ENCODE data around the gene TULP3. TPM values are rescaled to one million over a fixed set of nuclear protein-coding genes. Genes with fewer than 3 reads are reported as not detected.
A peak's percentile ranks its signal among the peaks of the same experiment; 100 is the strongest.

The TULP3 gene
- total and polyA plus RNA-seq, 4 donors, result 10.5 to 35.0 (median 24.5) TPM

GRCh38 chr12:2900642-2901041 lies 10.0 kb downstream of the TULP3 start:
- WGBS, 2 donors, result 91 to 93% methylated on average over 8 of the region's 8 CpGs
- intact Hi-C loops (cut with DNase I), result no loop called here
- no peaks in the 10 kb centered on the region for H3K9me3 ChIP-seq (ENCODE audit: control insufficient read depth, low read length)
- DNase-seq (no peak), ATAC-seq (ENCODE audit: low FRiP score) (no peak)
- H3K27ac ChIP-seq (ENCODE audit: low read depth in 1 of 2, low read length in 2 of 2), result no peak overlapping the region
- H3K36me3 ChIP-seq (ENCODE audit: control insufficient read depth in 1 of 2, insufficient read depth in 2 of 2, low read length in 1 of 2), result no peaks in the 10 kb centered on the region
- no peak overlapping the region for H3K4me3 ChIP-seq (ENCODE audit: low read length in 2 of 2)
- no peaks in the 10 kb centered on the region for H3K4me1 ChIP-seq (ENCODE audit: control insufficient read depth in 1 of 2, insufficient read depth in 2 of 2, low read length in 2 of 2)
- H3K27me3 ChIP-seq (ENCODE audit: control insufficient read depth in 1 of 2, insufficient read depth in 2 of 2, low read length in 1 of 2), result no peaks in the 10 kb centered on the region

GRCh38 chr12:2902272-2902880 lies 11.7 kb downstream of the TULP3 start:
- intact Hi-C loops (cut with DNase I), result no loop called here
- DNase-seq, result no peak
- peak; percentile 57 for ATAC-seq (ENCODE audit: low FRiP score)
- no peaks in the 10 kb centered on the region for H3K36me3 ChIP-seq (ENCODE audit: control insufficient read depth in 1 of 2, insufficient read depth in 2 of 2, low read length in 1 of 2)
- no peak overlapping the region for H3K27ac ChIP-seq (ENCODE audit: low read depth in 1 of 2, low read length in 2 of 2)
- 27 to 30% methylated on average over 4 of the region's 4 CpGs for WGBS, 2 donors
- H3K4me1 ChIP-seq (ENCODE audit: control insufficient read depth in 1 of 2, insufficient read depth in 2 of 2, low read length in 2 of 2), result no peaks in the 10 kb centered on the region
- no peaks in the 10 kb centered on the region for H3K9me3 ChIP-seq (ENCODE audit: control insufficient read depth, low read length)
- H3K27me3 ChIP-seq (ENCODE audit: control insufficient read depth in 1 of 2, insufficient read depth in 2 of 2, low read length in 1 of 2), result no peaks in the 10 kb centered on the region
- no peak overlapping the region for H3K4me3 ChIP-seq (ENCODE audit: low read length in 2 of 2)

- intact Hi-C loops (cut with DNase I), result no loop called here
- Histone ChIP-seq H3K27me3 (ENCODE audit: control insufficient read depth in 1 of 2, insufficient read depth in 2 of 2, low read length in 1 of 2) (no peaks in the 10 kb centered on the region), H3K27ac (ENCODE audit: low read depth in 1 of 2, low read length in 2 of 2) (no peak overlapping the region), H3K9me3 (ENCODE audit: control insufficient read depth, low read length) (no peaks in the 10 kb centered on the region), H3K4me1 (ENCODE audit: control insufficient read depth in 1 of 2, insufficient read depth in 2 of 2, low read length in 2 of 2) (no peaks in the 10 kb centered on the region), H3K36me3 (ENCODE audit: control insufficient read depth in 1 of 2, insufficient read depth in 2 of 2, low read length in 1 of 2) (no peaks in the 10 kb centered on the region), H3K4me3 (ENCODE audit: low read length in 2 of 2) (no peak overlapping the region)
- DNase-seq, result no peak
- ATAC-seq (ENCODE audit: low FRiP score), result no peak
- WGBS, 2 donors, result 96 to 97% methylated on average over 2 of the region's 2 CpGs
Measured at GRCh38 chr12:2904260-2904659, 13.6 kb downstream of the TULP3 start.

GRCh38 chr12:2912216-2912575 lies 21.5 kb downstream of the TULP3 start:
- intact Hi-C loops (cut with DNase I), result no loop called here
- no peak for ATAC-seq (ENCODE audit: low FRiP score)

GRCh38 chr12:2919249-2919648 lies 28.6 kb downstream of the TULP3 start:
- Histone ChIP-seq H3K9me3 (ENCODE audit: control insufficient read depth, low read length) (no peaks in the 10 kb centered on the region), H3K36me3 (ENCODE audit: control insufficient read depth in 1 of 2, insufficient read depth in 2 of 2, low read length in 1 of 2) (peaks cover 3 to 5% of the 10 kb centered on the region in 2 donors), H3K27me3 (ENCODE audit: control insufficient read depth in 1 of 2, insufficient read depth in 2 of 2, low read length in 1 of 2) (no peaks in the 10 kb centered on the region), H3K4me1 (ENCODE audit: control insufficient read depth in 1 of 2, insufficient read depth in 2 of 2, low read length in 2 of 2) (no peaks in the 10 kb centered on the region), H3K4me3 (ENCODE audit: low read length in 2 of 2) (no peak overlapping the region), H3K27ac (ENCODE audit: low read depth in 1 of 2, low read length in 2 of 2) (no peak overlapping the region)
- no peak for ATAC-seq (ENCODE audit: low FRiP score)
- intact Hi-C loops (cut with DNase I), result no loop called here
- no peak for DNase-seq
- WGBS, 2 donors, result 93% methylated on average over 2 of the region's 2 CpGs

More at GRCh38 chr12:2912216-2912575, 21.5 kb downstream of the TULP3 start:
- WGBS, 2 donors, result 96 to 100% methylated on average over 3 of the region's 3 CpGs
- DNase-seq, result no peak
- H3K27me3 ChIP-seq (ENCODE audit: control insufficient read depth in 1 of 2, insufficient read depth in 2 of 2, low read length in 1 of 2), result no peaks in the 10 kb centered on the region
- no peaks in the 10 kb centered on the region for H3K9me3 ChIP-seq (ENCODE audit: control insufficient read depth, low read length)
- no peak overlapping the region for H3K4me3 ChIP-seq (ENCODE audit: low read length in 2 of 2)
- peaks cover 1 to 4% of the 10 kb centered on the region in 2 donors for H3K36me3 ChIP-seq (ENCODE audit: control insufficient read depth in 1 of 2, insufficient read depth in 2 of 2, low read length in 1 of 2)
- no peaks in the 10 kb centered on the region for H3K4me1 ChIP-seq (ENCODE audit: control insufficient read depth in 1 of 2, insufficient read depth in 2 of 2, low read length in 2 of 2)
- no peak overlapping the region for H3K27ac ChIP-seq (ENCODE audit: low read depth in 1 of 2, low read length in 2 of 2)

GRCh38 chr12:2922329-2922728 lies 31.6 kb downstream of the TULP3 start:
- 91 to 97% methylated on average over 2 of the region's 2 CpGs for WGBS, 2 donors
- H3K9me3 ChIP-seq (ENCODE audit: control insufficient read depth, low read length), result no peaks in the 10 kb centered on the region
- ATAC-seq (ENCODE audit: low FRiP score) (no peak), DNase-seq (no peak)
- intact Hi-C loops (cut with DNase I), result no loop called here
- no peaks in the 10 kb centered on the region for H3K27me3 ChIP-seq (ENCODE audit: control insufficient read depth in 1 of 2, insufficient read depth in 2 of 2, low read length in 1 of 2)
- H3K27ac ChIP-seq (ENCODE audit: low read depth in 1 of 2, low read length in 2 of 2), result no peak overlapping the region
- no peaks in the 10 kb centered on the region for H3K4me1 ChIP-seq (ENCODE audit: control insufficient read depth in 1 of 2, insufficient read depth in 2 of 2, low read length in 2 of 2)
- no peak overlapping the region for H3K4me3 ChIP-seq (ENCODE audit: low read length in 2 of 2)
- peaks cover 5 to 10% of the 10 kb centered on the region in 2 donors for H3K36me3 ChIP-seq (ENCODE audit: control insufficient read depth in 1 of 2, insufficient read depth in 2 of 2, low read length in 1 of 2)

- H3K9me3 ChIP-seq (ENCODE audit: control insufficient read depth, low read length), result no peaks in the 10 kb centered on the region
- H3K36me3 ChIP-seq (ENCODE audit: control insufficient read depth in 1 of 2, insufficient read depth in 2 of 2, low read length in 1 of 2), result peaks cover 5 to 10% of the 10 kb centered on the region in 2 donors
- WGBS, 2 donors, result 96 to 97% methylated on average over 9 of the region's 9 CpGs
- ATAC-seq (ENCODE audit: low FRiP score) (no peak), DNase-seq (no peak)
- no peak overlapping the region for H3K4me3 ChIP-seq (ENCODE audit: low read length in 2 of 2)
- H3K27ac ChIP-seq (ENCODE audit: low read depth in 1 of 2, low read length in 2 of 2), result no peak overlapping the region
- intact Hi-C loops (cut with DNase I), result no loop called here
- H3K4me1 ChIP-seq (ENCODE audit: control insufficient read depth in 1 of 2, insufficient read depth in 2 of 2, low read length in 2 of 2), result no peaks in the 10 kb centered on the region
- H3K27me3 ChIP-seq (ENCODE audit: control insufficient read depth in 1 of 2, insufficient read depth in 2 of 2, low read length in 1 of 2), result no peaks in the 10 kb centered on the region
Measured at GRCh38 chr12:2923057-2923456, 32.4 kb downstream of the TULP3 start.

- WGBS, 2 donors, result 68 to 79% methylated on average over 3 of the region's 3 CpGs
- H3K9me3 ChIP-seq (ENCODE audit: control insufficient read depth, low read length), result no peaks in the 10 kb centered on the region
- H3K4me1 ChIP-seq (ENCODE audit: control insufficient read depth in 1 of 2, insufficient read depth in 2 of 2, low read length in 2 of 2), result no peaks in the 10 kb centered on the region
- intact Hi-C loops (cut with DNase I), result no loop called here
- no peak overlapping the region for H3K4me3 ChIP-seq (ENCODE audit: low read length in 2 of 2)
- DNase-seq, result no peak
- no peak for ATAC-seq (ENCODE audit: low FRiP score)
- H3K27ac ChIP-seq (ENCODE audit: low read depth in 1 of 2, low read length in 2 of 2), result no peak overlapping the region
- H3K36me3 ChIP-seq (ENCODE audit: control insufficient read depth in 1 of 2, insufficient read depth in 2 of 2, low read length in 1 of 2), result peaks cover 5 to 10% of the 10 kb centered on the region in 2 donors
- no peaks in the 10 kb centered on the region for H3K27me3 ChIP-seq (ENCODE audit: control insufficient read depth in 1 of 2, insufficient read depth in 2 of 2, low read length in 1 of 2)
Measured at GRCh38 chr12:2924019-2924418, 33.3 kb downstream of the TULP3 start.

GRCh38 chr12:2925322-2925995 lies 34.8 kb downstream of the TULP3 start:
- intact Hi-C loops (cut with DNase I), result no loop called here
- DNase-seq (no peak), ATAC-seq (ENCODE audit: low FRiP score) (no peak)
- no peak overlapping the region for H3K4me3 ChIP-seq (ENCODE audit: low read length in 2 of 2)
- H3K27ac ChIP-seq (ENCODE audit: low read depth in 1 of 2, low read length in 2 of 2), result no peak overlapping the region
- H3K36me3 ChIP-seq (ENCODE audit: control insufficient read depth in 1 of 2, insufficient read depth in 2 of 2, low read length in 1 of 2), result peaks cover 5 to 10% of the 10 kb centered on the region in 2 donors
- no peaks in the 10 kb centered on the region for H3K4me1 ChIP-seq (ENCODE audit: control insufficient read depth in 1 of 2, insufficient read depth in 2 of 2, low read length in 2 of 2)
- no peaks in the 10 kb centered on the region for H3K9me3 ChIP-seq (ENCODE audit: control insufficient read depth, low read length)
- WGBS, 2 donors, result 85% methylated on average over 6 of the region's 6 CpGs
- no peaks in the 10 kb centered on the region for H3K27me3 ChIP-seq (ENCODE audit: control insufficient read depth in 1 of 2, insufficient read depth in 2 of 2, low read length in 1 of 2)
